Superior temporal gyrus (tissue), 1 donor: ENCODE data around the gene CHST10.

ENCODE experiments used
- DNase-seq: peaks from one replicate; pipeline ENCODE4 v3.0.0-alpha.2; 2016; ENCODE audit errors: extremely low spot score

CHST10 gene

DNA sequence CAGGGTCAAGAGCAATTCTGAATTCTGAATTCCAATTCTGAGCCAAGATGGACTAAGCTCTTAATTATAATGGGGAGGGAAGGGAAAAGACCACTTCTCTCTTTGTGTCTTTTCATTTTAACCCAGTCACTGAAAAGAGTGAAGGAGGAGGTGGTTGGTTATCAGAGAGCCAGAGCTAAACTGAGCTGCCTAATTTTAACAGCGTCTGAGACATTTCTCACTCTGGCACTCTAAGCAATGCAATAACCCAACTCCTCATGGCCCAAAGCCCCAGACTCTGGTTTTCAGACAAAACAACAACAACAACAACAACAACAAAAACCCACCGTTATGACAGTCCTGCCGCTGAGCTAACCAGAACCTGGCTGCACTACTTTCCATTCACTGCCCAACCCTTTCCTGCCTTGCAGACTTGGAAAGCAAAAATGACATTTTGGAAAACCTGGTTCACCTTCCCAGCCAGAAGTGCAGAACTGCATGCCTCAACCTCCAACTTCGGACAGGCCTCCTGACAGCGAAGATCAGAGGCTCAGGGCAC, 1.0 kb downstream of the CHST10 start:
- DNase-seq: peak; percentile 46

DNA sequence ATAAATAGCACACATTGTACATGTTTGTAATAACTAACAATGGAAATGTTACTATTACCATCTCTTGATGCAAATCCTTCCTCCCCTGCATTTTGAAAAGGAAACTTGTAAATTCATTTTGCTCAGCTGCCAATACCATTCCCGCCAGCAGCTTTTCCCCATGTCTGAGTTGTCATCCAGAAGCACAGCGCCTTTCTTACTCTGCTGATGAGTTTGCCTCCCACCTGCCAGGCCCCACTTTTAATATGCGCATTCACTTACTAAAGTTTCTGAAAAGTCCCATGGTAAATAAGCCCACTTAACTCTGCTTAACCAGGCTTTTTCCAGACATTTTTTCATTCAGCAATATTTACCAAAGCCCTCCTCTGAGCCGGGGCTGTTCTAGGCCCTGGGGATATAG, 3.9 kb downstream of the CHST10 start:
- DNase-seq: no peak

DNA sequence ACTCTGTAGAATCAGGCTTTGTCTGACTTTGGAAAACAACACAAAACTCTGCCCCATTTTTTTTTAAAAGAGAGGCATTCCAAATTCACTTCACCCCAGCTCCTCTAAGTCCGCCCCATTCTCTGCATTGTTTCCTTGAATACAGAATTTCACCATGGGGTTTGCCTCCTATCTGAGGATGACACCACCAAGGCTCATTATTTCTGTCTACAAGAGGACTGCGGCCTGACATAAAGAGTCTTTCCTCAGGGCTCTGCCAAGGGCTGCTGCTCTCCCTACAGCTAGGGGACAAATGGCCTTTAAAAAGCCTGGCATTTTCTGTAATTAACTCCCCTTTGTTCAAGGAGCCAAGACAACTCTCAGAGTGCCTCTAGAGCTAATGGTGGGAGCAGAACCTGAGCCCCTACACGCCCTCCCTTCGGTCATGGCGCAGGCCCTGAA, 4.6 kb downstream of the CHST10 start:
- DNase-seq: peak; percentile 38

GRCh38 chr2:100412466-100412865, 5.0 kb downstream of the CHST10 start:
- no peak for DNase-seq

DNA sequence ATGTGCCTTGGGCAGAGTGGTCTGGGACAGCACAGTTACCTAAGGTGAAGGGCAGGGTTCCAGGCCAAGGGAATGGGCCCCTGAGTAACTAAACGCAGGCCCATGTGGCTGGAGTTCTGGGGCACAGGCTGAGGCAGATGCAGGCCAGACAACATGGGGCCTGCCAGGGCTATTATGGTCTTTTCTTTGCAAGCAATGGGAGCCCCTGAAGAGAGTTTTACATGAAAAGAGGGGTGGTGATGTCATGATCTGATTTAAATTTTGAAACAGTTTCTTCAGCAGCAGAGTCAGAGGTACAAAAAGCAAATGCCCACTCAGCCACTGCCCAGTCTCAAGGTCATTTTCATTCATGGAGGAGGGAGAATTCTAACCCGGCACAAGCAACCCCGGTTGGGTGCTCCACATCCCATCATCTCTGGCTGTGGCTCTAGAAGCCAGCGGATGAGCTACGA, 5.6 kb downstream of the CHST10 start:
- DNase-seq: no peak

DNA sequence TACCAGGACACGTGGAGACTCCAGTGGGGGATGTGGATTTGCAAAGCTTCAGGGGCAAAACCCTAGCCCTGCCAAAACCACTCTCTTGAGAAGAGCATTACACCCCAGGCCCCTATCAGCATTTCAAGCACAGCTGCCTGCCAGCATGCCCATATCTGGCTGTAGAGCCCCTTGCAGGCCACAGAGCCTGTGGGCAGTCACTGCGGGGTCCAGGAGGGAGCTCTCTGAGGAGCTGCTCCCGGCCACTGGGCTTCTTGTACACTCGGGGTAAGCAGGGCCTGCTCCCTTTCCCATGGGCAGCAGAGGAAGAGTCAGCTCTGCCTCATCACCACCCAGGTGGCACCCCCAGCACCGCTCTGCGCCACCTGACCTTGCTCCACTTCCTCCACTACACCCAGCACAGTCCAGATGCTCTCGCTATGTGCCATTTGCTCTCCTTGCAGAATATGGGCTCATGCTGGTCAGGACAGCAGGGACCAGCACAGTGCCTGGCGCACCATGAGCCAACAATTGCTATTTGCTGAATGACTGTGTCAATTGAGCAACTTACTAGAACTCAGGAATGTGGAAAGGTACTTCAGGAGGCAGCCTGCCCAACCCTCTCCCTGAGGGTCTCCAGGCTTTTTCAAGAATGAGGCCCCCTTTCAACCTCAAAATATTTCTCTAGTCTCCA, 7.4 kb downstream of the CHST10 start:
- DNase-seq: no peak

GRCh38 chr2:100409461-100409860, 8.0 kb downstream of the CHST10 start:
- DNase-seq: no peak

DNA sequence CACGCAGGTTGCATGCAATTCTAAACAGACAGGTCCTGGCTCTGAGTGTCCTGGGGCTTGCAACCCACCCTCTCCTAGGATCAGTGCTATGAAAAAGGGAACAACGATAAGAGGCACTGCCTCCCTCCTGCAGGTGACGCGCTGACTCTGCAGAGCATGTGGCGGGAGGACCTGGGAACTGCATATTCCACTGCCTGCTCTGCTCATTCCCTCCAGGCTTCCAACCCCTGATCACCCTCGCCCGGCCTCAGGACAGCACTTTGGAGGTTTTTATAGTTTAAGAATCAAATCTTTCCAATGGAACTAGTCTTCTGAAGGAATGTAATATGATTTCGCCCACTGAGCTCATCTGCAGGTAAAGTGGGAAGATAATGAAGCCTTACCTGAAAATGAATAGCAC, 8.5 kb downstream of the CHST10 start:
- DNase-seq: no peak

DNA sequence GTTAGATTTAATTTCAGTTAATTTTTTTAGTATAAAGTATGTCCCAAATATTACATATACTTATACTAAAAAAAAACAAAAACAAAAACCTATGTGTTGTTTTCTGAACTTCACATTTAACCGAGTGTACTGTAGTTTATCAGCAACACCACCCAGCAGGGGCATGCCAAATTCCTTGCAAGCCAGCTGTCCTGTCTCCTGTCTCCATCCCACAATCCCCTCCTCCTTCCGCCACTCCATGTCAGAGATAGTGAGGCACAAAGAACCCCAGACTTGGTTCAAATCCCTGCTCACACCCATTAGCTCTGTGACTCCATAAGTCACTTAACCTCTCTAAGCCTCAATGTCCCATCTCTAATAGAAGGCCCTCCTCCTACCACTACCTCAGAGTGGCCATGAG, 9.4 kb downstream of the CHST10 start:
- DNase-seq: no peak

DNA sequence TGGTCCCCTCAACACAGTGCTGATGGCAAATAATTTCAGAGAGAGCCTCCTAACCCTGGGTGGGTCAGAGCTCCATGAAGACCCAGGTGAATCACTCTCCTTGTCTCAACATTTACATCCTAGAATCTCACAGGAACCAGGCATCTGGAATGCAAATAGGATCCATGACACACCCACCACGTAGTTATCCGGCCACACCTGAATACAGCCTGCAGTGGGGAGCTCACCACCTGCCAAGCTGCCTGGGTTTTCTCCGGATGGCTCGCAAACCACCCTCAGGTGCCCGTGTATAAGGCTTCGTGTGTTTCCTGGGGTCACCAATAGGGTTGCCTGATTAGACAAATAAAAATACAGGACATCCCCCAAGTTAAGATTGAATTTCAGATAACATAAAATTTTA, 9.9 kb downstream of the CHST10 start:
- no peak for DNase-seq

DNA sequence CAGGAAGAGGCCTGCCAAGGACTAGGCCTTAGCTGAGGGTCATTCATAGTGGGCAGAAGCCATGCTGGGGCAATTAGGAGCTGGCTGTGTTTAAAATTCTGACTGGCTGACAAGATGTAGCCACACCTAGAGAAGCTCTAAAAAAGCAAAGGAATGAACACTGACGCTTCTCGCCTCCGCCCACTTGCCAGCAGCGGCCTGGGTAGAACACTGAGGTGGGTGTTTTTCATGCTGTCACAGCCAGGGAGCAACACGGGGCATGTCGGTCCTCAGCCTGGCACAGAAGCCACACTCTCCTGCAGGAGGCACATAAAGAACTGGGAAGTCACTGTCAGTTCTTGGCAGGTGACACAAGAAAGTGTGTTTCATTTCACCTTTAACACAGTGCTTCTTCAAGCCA, 10.4 kb downstream of the CHST10 start:
- peak; percentile 40 for DNase-seq

DNA sequence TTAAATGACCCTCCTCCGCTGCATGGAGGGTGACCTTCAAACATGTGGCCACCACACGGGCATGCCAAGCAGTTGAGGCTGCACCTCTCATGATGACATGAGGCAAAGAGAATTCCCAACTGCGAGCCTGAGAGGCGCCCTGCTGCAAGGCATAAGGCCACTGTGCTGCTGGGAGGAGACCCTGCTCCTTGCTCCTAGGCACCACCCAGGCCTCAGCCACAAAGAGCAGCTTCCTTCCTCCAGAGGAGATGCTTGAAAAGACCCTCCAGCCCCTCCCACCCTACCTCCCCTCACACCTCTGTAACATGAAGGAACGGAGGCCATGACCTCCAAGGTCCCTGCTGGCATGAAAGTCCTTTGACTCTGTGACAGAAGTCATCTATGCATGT, 11.4 kb downstream of the CHST10 start:
- DNase-seq: no peak

- DNase-seq: no peak
Observed at GRCh38 chr2:100405403-100406119, 11.9 kb downstream of the CHST10 start.

- no peak for DNase-seq
Observed at GRCh38 chr2:100404411-100404810, 13.1 kb downstream of the CHST10 start.

DNA sequence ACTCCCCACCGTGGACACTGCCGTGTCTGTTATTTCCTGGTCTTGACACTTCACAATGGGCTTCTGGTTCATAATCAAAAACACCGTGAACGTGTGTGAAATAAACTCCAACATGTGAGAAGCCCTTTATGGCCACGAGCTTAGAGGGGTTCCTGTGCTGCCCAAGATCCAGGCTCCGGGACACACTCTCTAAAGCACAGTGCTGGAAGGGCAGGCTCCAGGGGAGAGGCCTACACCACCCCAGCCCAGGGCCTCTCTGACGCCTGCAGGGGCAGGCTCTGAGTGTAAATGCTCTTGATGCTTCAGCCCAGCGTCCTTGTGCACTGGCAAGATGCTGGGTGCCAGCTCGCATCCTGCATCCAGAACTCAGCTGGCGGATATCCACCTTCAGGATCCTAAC, 13.7 kb downstream of the CHST10 start:
- DNase-seq: no peak

- DNase-seq: no peak
Observed at GRCh38 chr2:100401268-100401667, 16.2 kb downstream of the CHST10 start.

GRCh38 chr2:100399714-100400113, 17.8 kb downstream of the CHST10 start:
- DNase-seq: no peak

- DNase-seq: no peak
Observed at GRCh38 chr2:100397976-100398375, 19.5 kb downstream of the CHST10 start.

- DNase-seq: no peak
Observed at GRCh38 chr2:100397118-100397860, 20.2 kb downstream of the CHST10 start.

GRCh38 chr2:100396483-100396882, 21.0 kb downstream of the CHST10 start:
- DNase-seq: no peak

DNA sequence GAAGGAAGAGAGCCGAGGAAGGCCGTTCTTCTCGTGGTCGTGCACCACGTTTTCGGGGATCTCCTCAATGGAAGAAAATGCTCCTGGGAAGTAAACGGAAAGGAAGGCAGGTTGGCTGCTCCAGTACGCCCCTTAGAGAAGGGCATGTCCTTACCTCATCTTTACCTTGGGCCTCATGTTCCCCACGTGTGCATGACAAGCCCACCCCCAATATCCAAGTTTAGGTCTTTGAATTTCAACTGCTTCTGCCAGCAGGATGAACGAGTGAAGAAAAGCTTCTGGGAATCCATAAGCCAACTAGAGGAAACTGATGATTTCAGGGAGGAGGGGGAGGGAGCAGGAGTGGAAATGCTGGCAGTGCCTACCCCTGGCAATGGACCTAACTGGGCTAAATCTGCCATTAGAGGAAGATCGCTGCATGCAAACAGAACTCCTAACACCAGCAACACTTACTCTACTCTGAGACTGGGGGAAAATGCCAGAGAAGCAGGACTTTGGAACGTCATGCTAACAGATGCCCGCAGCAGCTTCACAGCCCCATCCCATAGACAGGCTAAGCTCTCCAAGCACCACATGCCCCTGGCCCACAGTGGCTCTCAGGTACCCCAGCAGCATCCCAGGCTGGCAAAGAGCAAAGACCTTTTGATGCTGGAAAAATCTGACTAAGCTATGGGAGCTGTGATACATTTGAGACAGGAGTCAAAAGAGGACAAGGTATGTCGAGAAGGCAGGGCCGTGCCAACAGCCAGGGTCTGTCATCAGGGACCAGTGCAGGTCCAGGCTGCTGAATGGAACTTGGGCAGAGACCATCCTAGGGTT, 21.7 kb downstream of the CHST10 start:
- no peak for DNase-seq
